GM19395 (cell line): ENCODE measurements around the gene PHOX2A.

ENCODE experiments used
- ATAC-seq: cut with Tn5 transposase; IDR thresholded peaks from one replicate; pipeline ENCODE4 v1.9.1; 2021; ENCODE audit warnings: mild to moderate bottlenecking, moderate library complexity; ENCODE audit not compliant: unreplicated experiment

The PHOX2A gene

DNA sequence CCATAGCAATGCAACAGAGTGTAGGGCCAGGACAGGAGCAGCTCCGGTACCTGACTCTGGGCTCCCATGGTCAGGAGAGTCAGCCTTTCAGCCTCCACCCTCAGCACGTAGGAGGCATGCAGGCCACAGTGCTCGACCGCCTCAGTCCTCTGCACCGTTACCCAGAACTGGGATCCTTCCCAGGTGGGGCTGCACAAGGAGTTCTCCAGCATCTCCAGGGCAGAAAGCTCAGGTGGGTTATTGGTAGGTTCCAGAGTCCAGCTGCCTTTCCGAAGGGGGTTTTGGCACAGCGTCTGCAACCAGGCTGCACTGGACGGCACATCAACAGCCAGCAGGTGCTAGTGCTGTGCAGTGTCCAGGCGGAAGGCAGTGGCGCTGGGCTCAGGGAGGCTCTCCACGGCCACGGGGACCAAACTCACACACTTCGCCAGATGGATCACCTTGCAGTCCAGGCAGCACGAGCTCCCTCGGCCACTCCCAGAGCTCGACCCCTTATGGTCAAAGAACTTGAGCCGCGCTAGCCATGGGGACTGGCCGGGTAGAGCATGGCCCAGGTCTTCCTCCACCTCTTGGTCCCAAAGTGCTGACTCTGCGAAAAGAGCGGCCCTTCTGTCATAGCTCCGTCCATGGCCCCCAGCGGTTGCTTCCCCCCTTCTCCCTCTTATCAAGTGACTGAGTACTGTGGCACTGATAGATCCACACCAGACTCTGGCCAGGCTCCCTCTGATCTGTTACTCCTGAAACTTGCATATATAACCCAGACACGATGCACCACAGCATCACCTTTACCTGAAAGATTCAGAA lies 6.9 kb upstream of the PHOX2A start:
- no peak for ATAC-seq

GRCh38 chr11:72249961-72250360 lies 6.0 kb upstream of the PHOX2A start:
- ATAC-seq: no peak

- no peak for ATAC-seq
Measured at GRCh38 chr11:72247584-72247983, 3.6 kb upstream of the PHOX2A start.

GRCh38 chr11:72245263-72245816 lies 1.4 kb upstream of the PHOX2A start:
- no peak for ATAC-seq

- no peak for ATAC-seq
Measured at GRCh38 chr11:72244361-72245262, 636 bp upstream of the PHOX2A start.

GRCh38 chr11:72243173-72244059 lies 560 bp downstream of the PHOX2A start:
- ATAC-seq: no peak

DNA sequence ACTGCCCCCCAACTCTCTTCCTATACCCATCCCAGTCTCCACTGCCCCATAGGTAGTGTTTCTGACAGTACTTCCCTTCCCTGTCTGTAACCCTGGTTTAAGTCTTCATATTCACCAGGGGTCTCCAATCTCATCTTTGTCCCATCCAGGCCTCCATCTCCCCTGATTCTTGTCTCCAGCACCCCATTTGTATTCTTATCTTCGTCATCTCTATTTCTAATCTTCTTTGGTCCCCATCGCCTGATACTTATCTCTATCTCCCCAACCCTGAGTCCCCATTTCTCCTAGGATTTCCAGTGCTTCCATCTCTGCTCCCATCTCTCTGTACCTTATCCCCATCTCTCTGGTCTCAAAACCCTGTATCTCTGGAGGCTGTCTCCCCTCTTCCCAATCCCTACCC lies 1.8 kb downstream of the PHOX2A start:
- no peak for ATAC-seq

GRCh38 chr11:72241291-72241781 lies 2.6 kb downstream of the PHOX2A start:
- ATAC-seq: no peak

GRCh38 chr11:72240461-72241290 lies 3.3 kb downstream of the PHOX2A start:
- no peak for ATAC-seq

DNA sequence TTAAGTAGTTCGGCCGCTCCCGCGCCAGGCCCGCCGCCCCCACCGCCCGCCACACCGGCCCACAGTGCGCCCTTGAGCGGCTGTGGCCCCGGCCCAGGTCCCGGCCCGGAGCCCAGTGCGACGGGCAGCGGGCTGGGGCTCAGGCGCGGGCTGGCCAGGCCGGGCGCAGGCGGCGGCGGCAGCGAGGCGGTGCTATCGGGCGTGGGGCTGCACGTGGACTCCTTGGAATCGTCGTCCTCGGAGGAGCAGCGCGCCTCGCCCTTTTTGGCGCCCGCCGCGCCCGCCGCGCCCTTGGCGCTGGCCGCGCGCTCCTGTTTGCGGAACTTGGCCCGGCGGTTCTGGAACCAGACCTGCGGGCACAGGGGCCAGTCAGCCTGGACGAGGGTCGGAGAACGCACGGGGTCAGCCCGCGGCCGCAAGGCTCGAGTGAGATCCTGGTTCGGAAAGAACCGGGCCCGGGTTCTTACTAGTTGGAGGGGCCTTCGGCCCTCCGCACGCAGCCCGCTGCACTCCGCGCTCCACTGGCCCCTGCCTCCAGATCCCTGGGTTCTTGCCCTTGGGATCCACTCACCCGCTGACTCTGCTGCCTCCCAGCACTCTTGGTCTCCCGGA lies 4.0 kb downstream of the PHOX2A start:
- ATAC-seq: no peak

DNA sequence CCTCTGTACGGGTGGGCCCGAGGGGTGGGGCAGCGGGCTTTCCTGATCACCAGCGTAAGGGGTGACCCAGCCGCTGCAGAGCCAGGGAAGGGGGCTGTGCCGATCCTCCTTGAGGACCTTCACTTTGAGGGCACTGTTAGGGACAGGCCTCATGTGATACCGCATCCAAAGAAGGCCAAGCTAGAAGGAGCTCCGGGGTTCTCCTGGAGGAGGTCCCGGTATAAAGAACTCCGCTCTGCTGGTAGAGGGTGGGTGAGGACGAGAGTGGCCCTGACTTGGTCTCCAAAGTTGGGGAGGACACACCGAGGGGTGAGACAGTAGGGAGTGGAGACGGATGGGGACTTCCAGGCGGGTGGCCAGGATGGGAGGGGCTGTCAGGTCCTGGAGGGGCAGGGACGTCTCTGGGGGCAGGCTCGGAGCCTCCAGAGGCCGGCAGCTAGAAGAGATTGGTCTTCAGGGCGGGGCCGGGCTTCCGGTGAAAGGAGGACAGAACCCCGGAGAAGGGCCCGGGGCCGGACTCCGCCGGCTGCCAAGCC lies 4.6 kb downstream of the PHOX2A start:
- ATAC-seq: no peak

DNA sequence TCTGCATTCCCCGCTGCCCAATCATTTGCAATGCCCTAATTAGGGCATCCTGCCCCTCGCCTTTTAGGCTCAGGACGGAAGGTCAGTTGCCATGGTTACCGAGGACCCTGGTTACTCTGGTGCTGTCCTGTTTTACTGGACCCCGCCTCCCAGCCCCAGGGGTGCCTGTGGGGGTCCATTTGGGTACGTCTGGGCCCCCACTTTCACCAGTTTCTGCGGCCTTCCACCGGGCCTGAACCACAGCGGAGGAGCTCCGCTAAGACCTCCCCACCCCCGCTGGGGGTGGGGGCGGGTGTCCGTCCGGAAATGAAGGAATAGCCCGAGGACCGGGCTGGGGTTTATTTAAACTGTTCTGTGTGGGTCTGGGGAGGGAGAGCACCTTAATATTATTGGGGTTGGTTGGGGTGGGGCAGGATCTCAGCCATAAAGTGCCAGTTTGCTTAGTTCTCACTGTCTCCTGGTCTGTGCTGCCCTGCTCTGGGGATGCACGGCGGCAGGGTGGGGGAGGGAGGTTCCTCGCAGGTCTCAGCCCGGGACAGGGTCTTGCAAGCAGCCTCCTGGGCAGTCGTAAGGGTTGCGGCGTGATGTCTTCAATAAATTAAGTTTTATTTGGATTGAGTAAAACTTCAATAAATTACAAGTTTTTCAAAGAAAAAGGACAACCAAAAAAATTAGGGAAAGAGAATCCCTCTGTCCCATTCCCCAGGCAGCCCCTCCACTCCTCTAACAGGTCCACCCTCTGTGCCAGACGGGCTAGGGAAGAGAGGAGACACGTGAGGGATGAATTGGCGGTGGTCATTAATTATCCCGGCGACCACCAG lies 5.3 kb downstream of the PHOX2A start:
- ATAC-seq: no peak

DNA sequence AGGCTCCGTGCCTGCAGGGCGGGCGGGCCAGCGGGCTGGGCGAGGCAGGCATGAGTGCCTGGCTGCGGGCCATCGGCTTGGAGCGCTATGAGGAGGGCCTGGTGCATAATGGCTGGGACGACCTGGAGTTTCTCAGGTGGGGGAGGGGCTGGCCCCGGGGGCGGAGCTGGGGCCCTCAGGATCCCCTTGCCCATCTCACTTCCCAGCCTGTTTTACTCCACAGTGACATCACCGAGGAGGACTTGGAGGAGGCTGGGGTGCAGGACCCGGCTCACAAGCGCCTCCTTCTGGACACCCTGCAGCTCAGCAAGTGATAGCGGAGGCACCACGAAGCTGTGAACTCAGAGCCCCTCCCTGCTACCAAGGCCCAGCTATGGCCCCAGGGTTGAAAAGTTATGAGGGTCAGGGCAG lies 5.9 kb downstream of the PHOX2A start:
- no peak for ATAC-seq

DNA sequence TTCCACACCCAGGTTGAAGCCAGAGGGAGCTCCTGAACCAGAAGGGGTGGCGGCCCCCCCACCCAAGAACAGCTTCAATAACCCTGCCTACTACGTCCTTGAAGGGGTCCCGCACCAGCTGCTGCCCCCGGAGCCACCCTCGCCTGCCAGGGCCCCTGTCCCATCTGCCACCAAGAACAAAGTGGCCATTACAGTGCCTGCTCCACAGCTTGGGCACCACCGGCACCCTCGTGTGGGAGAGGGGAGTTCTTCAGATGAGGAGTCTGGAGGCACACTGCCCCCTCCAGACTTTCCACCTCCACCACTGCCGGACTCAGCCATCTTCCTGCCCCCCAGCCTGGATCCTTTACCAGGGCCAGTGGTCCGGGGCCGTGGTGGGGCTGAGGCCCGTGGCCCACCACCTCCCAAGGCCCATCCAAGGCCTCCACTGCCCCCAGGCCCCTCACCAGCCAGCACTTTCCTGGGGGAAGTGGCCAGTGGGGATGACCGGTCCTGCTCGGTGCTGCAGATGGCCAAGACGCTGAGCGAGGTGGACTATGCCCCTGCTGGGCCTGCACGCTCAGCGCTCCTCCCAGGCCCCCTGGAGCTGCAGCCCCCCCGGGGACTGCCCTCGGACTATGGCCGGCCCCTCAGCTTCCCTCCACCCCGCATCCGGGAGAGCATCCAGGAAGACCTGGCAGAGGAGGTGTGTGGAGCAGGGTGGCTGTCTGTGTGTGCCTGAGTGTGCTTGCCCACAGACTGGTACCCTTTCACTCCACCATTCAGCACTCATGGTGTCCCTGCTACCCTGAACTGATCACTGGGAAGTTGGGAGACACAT lies 6.7 kb downstream of the PHOX2A start:
- ATAC-seq: no peak

- no peak for ATAC-seq
Measured at GRCh38 chr11:72236774-72237111, 7.2 kb downstream of the PHOX2A start.

DNA sequence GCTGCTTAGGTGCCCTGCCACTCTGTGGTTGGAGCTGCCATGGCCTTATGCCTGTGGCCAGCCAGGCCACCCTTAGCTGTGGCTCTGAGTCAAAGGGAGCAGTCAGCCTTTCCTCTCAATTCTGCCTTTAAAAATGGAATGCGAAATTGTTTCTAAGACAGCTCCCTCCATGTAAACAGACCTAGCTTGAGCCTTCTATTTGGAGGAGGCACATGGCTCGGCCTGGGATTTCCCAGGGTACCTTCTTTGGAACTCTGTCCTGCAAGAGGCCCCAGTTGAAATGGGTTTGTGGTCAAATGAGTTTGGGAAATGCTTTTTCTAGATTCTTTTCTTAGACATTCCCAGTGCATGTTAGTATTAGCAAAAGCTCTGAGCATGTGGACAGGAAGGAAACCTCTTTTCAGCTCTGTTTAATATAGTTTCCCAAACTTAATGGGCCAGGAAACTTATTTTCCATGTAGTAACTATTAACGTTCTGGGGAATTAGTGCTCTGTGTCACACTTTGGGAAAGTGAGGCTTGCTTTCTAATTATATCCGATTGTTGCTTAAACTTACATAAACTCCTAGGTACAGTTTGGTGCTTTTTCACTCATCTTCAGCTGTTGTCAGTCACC lies 7.8 kb downstream of the PHOX2A start:
- ATAC-seq: no peak
